Endothelial cell (in vitro differentiated cells): ENCODE measurements around the gene PMEL. TPM values are rescaled to one million over a fixed set of nuclear protein-coding genes. Genes with fewer than 3 reads are reported as not detected.

Experiments used
- DNase-seq: peaks from one replicate; pipeline ENCODE4 v3.0.0; 2021; ENCODE audit warnings: low spot score
- H3K27ac Mint-ChIP-seq: one replicate; pipeline ENCODE4 v1.8.0; 2021; ENCODE audit warnings: mixed read lengths, inconsistent platforms; ENCODE audit not compliant: unreplicated experiment
- H3K27me3 Mint-ChIP-seq: one replicate; pipeline ENCODE4 v1.8.0; 2021; ENCODE audit warnings: mild to moderate bottlenecking, moderate library complexity, mixed read lengths, inconsistent platforms; ENCODE audit not compliant: unreplicated experiment
- H3K36me3 Mint-ChIP-seq: one replicate; pipeline ENCODE4 v1.8.0; 2021; ENCODE audit warnings: mild to moderate bottlenecking, low read depth, mixed read lengths, inconsistent platforms; ENCODE audit not compliant: unreplicated experiment
- H3K4me1 Mint-ChIP-seq: one replicate; pipeline ENCODE4 v1.8.0; 2021; ENCODE audit warnings: mild to moderate bottlenecking, mixed read lengths, inconsistent platforms; ENCODE audit not compliant: unreplicated experiment
- H3K4me3 Mint-ChIP-seq: one replicate; pipeline ENCODE4 v1.8.0; 2021; ENCODE audit warnings: mild to moderate bottlenecking, mixed read lengths, inconsistent platforms; ENCODE audit not compliant: unreplicated experiment
- H3K9me3 Mint-ChIP-seq: one replicate; pipeline ENCODE4 v1.8.0; 2021; ENCODE audit warnings: mixed read lengths, inconsistent platforms; ENCODE audit not compliant: unreplicated experiment
- total RNA-seq: library from RNA; stranded (reverse); fragmentation: NEBNext Ultra II Directional; extraction: Animal tissue kit (Norgen Biotek cat#: 25700); gene quantifications from one replicate; pipeline ENCODE4 v1.2.1, GENCODE V29; 2021; ENCODE audit not compliant: unreplicated experiment
- TF ChIP-seq, protein P1 (sequence below): fragments of 200-600 bp; sonication (generic); IDR thresholded peaks from one replicate; pipeline ENCODE4 v1.5.0; 2021; ENCODE audit warnings: antibody characterized with exemption; ENCODE audit not compliant: unreplicated experiment

The PMEL gene
- total RNA-seq, 1 donor from 2014 or later, result 136 TPM

GRCh38 chr12:55957106-55957859, 8.6 kb downstream of the PMEL start:
- peaks cover 2% of the 10 kb centered on the region for H3K4me1 Mint-ChIP-seq
- TF ChIP-seq, protein P1, sequence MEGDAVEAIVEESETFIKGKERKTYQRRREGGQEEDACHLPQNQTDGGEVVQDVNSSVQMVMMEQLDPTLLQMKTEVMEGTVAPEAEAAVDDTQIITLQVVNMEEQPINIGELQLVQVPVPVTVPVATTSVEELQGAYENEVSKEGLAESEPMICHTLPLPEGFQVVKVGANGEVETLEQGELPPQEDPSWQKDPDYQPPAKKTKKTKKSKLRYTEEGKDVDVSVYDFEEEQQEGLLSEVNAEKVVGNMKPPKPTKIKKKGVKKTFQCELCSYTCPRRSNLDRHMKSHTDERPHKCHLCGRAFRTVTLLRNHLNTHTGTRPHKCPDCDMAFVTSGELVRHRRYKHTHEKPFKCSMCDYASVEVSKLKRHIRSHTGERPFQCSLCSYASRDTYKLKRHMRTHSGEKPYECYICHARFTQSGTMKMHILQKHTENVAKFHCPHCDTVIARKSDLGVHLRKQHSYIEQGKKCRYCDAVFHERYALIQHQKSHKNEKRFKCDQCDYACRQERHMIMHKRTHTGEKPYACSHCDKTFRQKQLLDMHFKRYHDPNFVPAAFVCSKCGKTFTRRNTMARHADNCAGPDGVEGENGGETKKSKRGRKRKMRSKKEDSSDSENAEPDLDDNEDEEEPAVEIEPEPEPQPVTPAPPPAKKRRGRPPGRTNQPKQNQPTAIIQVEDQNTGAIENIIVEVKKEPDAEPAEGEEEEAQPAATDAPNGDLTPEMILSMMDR, result no peak
- peaks cover 6% of the 10 kb centered on the region for H3K27me3 Mint-ChIP-seq
- H3K36me3 Mint-ChIP-seq, result peaks cover 18% of the 10 kb centered on the region
- H3K27ac Mint-ChIP-seq, result no peak overlapping the region
- no peaks in the 10 kb centered on the region for H3K9me3 Mint-ChIP-seq
- DNase-seq, result no peak
- no peak overlapping the region for H3K4me3 Mint-ChIP-seq

DNA sequence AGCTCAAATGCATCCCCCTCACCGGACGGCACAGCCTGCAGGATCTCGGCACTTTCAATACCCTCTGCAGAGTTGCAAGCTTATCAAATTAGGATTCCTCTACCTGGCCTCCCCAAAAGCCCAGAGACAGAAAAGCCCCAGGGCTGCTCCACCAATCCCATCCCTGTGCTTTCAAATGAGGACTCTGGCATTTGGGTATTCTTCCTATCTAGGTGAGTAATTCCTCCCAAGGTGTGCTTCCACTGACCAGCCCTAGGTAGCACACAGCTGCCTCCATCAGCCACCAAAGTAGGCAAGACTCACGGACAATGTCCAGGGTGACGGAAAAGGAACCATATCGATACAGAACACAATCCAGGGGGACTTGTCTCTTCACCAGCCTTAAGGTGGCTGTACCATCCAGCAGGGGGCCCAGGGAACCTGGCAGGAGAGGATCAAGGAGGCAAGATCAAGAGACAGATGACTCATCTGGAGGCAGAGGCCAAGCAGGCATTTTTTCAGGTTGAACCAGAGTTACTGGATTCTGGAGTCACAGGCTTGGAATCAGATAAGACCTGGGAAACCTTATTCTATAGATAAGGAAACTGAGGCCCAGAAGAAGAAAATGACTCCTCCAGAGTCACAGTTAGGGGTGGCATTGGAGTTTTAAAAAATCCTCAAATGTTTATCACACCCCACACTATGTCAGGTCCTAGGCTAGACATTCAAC, 9.9 kb downstream of the PMEL start:
- peaks cover 30% of the 10 kb centered on the region for H3K36me3 Mint-ChIP-seq
- no peak overlapping the region for H3K4me3 Mint-ChIP-seq
- H3K27ac Mint-ChIP-seq, result no peak overlapping the region
- DNase-seq, result peak; percentile 33
- peaks cover 6% of the 10 kb centered on the region for H3K27me3 Mint-ChIP-seq
- TF ChIP-seq, protein P1, result no peak
- H3K4me1 Mint-ChIP-seq, result peaks cover 2% of the 10 kb centered on the region
- no peaks in the 10 kb centered on the region for H3K9me3 Mint-ChIP-seq

- TF ChIP-seq, protein P1, result no peak
- Mint-ChIP-seq H3K4me1 (peaks cover 2% of the 10 kb centered on the region), H3K4me3 (no peak overlapping the region), H3K27ac (no peak overlapping the region), H3K9me3 (no peaks in the 10 kb centered on the region), H3K27me3 (peaks cover 6% of the 10 kb centered on the region), H3K36me3 (peaks cover 30% of the 10 kb centered on the region)
- DNase-seq, result no peak
Measured at GRCh38 chr12:55955344-55955743, 10.5 kb downstream of the PMEL start.

GRCh38 chr12:55946553-55946952, 19.3 kb downstream of the PMEL start:
- no peak for DNase-seq
- Mint-ChIP-seq H3K4me1 (no peaks in the 10 kb centered on the region), H3K36me3 (peaks cover 35% of the 10 kb centered on the region), H3K9me3 (no peaks in the 10 kb centered on the region), H3K4me3 (no peak overlapping the region), H3K27ac (no peak overlapping the region), H3K27me3 (peaks cover 5% of the 10 kb centered on the region)
- TF ChIP-seq, protein P1, result no peak
